Skin of body (tissue), 2 donors: ENCODE data around the gene GALNTL6. TPM values are rescaled to one million over a fixed set of nuclear protein-coding genes. Genes with fewer than 3 reads are reported as not detected.
"Not testable (repeated sequence)": the region's sequence is repeated elsewhere in the genome, so short reads cannot be mapped to it uniquely, and the experiment has no call there.

ENCODE experiments used
- DNase-seq: peaks from one replicate; lab custom pipeline; 2025; lab: John Stamatoyannopoulos, UW
- total RNA-seq: library from RNA; depleted of rRNA; stranded (reverse); fragments of >200 nt; gene quantifications from one replicate; pipeline ENCODE4 v1.2.3, GENCODE V29; 2014

Gene GALNTL6
- total RNA-seq, 1 donor from 2014 or later, result 0.99 TPM

- no peak for DNase-seq
Observed at GRCh38 chr4:172379834-172380233, 566.6 kb downstream of the GALNTL6 start.

- DNase-seq, result no peak
Observed at GRCh38 chr4:172390331-172390730, 577.1 kb downstream of the GALNTL6 start.

GRCh38 chr4:172392741-172393140, 579.5 kb downstream of the GALNTL6 start:
- DNase-seq, result no peak

GRCh38 chr4:172393220-172393619, 580.0 kb downstream of the GALNTL6 start:
- DNase-seq, result no peak

GRCh38 chr4:172404676-172405075, 591.5 kb downstream of the GALNTL6 start:
- no peak for DNase-seq

DNA sequence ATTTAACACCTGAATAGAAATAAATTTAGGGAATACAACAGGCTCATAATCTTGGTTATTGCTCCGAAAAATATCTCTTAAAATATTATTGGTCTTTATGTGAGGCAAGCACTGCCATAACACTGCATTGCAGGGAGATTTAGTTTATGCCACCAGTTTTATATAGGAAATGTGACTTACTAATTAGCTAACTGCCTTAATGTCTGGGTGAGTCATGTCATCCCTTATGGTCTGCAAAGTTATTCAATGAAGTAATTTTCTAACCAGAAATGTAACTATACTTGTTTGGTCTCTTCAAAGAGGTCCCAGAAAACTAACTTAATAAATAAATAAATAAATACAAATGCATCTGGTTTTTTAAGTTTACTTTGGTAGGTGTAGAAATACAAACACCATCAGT, 597.2 kb downstream of the GALNTL6 start:
- DNase-seq, result no peak

DNA sequence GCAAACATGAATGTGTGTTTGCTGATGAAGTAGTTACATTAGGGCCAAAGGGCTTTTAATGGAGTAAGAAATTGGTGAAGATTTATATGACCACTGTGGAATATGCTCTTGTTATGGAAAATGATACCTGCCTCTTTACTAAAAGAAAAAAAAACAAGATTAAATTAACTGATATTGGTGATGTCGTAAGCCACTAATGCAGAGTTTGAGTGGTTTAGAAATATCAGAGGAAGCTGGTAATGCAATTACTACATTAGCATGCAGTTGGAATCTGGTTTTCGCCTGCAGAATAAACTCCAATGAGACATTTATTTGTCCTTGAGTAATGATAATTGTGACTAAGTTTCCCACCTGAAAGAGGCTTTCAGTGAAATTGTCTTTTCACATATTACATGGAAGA, 597.9 kb downstream of the GALNTL6 start:
- no peak for DNase-seq

- no peak for DNase-seq
Observed at GRCh38 chr4:172412851-172413580, 599.8 kb downstream of the GALNTL6 start.

DNA sequence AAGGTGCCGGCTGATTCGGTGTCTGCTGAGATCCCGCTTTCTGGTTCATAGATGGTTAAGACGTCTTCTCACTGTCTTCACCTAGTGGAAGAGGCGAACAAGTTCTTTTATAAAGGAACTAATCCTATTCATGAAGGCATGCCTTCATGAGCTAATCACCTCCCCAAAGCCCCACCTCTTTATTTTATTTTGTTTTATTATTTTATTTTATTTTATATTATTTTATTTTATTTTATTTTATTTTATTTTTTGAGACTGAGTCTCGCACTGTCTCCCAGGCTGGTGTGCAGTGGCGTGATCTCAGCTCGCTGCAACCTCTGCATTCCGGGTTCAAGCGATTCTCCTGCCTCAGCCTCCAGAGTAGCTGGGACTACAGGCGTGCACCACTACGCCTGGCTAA, 615.8 kb downstream of the GALNTL6 start:
- DNase-seq, result not testable (repeated sequence)

DNA sequence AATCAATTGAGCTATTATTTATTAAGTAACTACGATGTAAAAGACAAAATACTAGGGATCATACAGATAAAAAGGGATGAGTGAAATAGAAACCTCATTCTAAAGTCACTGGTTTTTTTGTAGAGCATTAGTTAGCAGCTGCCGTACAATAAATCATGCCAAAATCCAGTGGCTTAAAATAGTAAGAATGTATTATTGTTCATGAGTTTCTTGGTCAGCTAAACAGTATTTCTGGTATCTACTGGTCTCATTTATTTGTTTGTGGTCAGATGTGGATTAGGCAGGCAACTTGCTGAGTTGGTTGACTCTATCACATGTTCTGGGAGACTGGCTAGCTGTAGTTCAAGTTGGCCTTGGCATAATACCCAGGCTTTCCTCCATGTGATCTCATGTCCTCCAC, 667.3 kb downstream of the GALNTL6 start:
- DNase-seq, result no peak

DNA sequence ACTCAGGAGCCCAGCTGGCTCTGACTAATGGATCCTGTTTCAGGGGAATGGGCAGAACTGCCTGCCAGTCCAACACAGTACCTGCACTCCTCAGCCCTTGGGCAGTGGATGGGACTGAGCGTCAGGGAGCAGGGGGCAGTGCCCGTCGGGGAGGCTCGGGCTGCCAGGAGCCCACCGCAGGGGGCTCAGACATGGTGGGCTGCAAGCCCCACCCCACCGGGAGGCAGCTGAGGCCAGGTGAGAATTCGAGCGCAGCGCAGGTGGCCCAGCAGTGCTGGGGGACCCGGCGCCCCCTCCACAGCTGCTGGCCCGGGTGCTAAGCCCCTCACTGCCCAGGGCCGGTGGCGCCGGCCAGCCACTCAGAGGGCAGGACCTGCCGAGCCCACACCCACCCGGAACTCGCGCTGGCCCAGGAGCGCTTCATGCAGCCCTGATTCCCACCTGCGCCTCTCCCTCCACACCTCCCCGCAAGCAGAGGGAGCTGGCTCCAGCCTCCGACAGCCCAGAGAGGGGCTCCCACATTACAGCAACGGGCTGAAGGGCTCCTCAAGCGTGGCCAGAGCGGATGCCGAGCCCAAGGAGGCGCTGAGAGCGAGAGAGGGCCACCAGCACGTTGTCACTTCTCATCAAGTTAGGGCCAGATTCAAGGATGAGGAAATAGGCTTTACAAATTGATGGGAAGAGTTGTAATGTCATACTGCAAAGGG, 668.8 kb downstream of the GALNTL6 start:
- DNase-seq, result no peak

DNA sequence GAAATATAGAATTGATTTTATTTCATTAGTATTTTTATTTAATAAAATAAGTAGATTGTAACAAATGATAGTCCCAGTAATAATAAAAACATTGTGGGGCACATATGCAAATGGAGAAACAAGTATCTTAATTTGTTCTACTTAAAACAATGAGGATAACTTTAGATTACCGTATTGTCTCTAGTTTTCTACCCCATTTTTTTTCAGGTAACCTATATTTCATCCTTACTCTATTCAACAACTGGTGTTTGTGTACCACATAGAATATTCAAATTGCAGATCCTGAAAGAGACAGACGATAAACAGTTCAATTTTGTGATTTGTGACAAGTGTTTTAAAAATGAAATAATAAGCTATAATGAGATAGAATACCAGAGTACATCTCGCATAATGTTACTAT, 671.8 kb downstream of the GALNTL6 start:
- no peak for DNase-seq

- DNase-seq, result no peak
Observed at GRCh38 chr4:172486531-172486930, 673.3 kb downstream of the GALNTL6 start.

DNA sequence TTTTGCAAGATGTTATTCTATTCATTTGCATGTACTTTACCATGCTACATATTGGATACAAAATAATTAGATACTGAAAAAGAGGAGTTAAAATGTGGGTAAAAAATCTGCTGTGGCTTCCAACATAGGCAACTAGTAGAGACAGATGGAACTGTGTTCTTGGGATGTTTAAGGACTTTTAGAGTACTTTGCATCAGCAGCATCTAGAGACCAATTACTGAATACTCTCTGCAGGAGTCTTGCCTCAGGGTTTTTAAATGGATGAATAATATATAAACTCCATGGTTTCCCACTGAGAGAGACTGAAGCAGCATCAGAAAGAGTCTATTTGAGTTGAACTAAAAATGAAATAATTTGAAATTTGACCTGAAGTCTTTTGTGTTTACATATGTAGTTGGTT, 676.7 kb downstream of the GALNTL6 start:
- DNase-seq, result no peak

DNA sequence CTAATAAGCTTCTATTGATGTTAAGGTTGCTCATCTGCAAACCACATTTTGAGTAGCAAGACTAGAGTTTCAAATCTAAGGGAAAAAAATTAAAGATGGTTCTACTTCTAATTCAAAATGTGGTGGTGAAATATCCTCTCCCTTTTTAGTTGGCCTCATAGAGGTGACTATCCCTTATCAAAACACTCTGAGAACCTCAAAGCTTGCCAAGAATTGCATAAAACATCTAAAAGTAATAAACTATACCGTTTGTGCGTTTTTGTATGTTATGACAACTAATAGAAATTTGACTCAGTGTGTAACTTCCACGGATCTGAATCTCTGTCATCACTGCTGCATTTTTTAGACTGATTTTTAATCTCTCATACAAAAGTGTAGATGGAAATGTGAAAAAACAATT, 682.6 kb downstream of the GALNTL6 start:
- DNase-seq, result no peak

GRCh38 chr4:172497321-172497720, 684.1 kb downstream of the GALNTL6 start:
- DNase-seq, result no peak

GRCh38 chr4:172514011-172514410, 700.8 kb downstream of the GALNTL6 start:
- no peak for DNase-seq

- DNase-seq, result no peak
Observed at GRCh38 chr4:172514801-172515200, 701.6 kb downstream of the GALNTL6 start.

DNA sequence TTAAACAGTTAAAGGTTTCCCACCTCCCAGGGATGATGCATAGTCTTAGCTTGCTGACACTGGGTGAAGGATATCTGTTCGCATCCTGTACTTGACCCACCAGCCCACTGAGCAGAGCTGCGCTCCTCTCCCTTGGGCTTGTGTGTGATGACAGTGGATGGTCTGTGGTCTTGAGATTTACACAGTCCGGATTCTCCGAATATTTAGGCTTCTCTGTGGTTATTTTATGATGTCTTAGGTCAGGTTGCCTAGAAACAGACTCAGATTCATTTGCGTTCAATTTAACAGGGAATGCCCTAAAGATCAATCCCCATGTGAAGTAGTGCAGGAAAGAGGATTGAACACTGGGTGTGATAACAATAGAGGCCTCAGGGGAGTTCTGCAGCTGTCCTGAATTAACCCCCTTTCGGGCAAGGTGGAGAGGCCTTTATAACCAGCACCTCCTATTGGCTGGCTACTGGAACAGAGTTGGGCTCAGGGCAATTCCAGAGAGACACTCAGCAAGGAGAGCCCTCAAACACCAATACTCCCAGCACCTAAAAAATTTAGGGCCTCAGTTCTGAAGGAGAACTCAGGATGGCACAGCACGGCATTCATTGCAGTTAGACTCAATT, 702.2 kb downstream of the GALNTL6 start:
- no peak for DNase-seq

GRCh38 chr4:172517391-172517790, 704.2 kb downstream of the GALNTL6 start:
- no peak for DNase-seq

DNA sequence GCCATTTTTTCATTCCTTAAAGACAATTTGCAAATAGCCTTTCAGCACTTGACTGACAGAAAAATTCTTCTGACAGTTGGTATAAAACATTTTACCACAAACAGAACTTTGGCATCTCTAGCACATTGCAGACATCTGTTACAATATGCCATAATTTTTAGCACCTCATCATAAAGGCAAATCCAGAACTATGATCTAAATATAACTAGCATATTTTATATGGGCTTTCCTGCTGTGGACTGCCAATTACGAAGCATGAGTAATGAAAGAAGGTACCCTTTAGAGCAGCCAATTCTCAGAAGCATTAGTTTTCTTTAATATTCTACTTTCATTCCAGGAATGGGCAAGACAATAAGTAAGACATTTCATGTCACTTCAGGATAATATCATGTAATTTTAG, 708.0 kb downstream of the GALNTL6 start:
- DNase-seq, result peak; percentile 1

- no peak for DNase-seq
Observed at GRCh38 chr4:172521680-172522079, 708.5 kb downstream of the GALNTL6 start.

DNA sequence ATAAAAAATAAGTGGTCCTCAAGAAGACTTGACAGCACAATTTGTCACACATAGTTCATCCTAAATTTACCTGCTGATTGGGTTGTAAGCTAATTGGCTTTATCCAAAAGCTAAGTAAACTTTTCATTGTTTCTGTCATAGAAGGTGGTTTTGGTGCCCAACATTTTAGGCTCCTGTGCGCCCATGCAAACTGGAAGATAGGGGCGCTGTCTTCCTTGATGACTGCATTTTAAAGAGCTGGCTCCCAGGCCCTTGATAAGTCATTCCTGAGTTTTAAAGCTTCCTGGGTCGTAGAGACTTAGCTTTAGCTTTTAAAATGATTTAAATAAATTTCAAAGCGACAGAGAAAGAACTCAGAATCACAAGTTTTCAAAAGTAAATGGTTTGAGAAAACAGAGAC, 730.0 kb downstream of the GALNTL6 start:
- no peak for DNase-seq
